H1 (cell line): ENCODE data around the gene ATP6V1B1. TPM values are rescaled to one million over a fixed set of nuclear protein-coding genes. Genes with fewer than 3 reads are reported as not detected.

Experiments
- CBX8 ChIP-seq: fragments of 300-800, 300-1000 bp; sonication (generic); IDR thresholded peaks from 2 replicates; pipeline ENCODE4 v1.7.1; 2016; ENCODE audit warnings: low read depth, low read length, borderline replicate concordance
- CREB1 ChIP-seq: IDR thresholded peaks from 2 replicates; pipeline ENCODE4 v1.6.1; 2012; ENCODE audit warnings: inconsistent platforms
- GTF2F1 ChIP-seq: IDR thresholded peaks from 2 replicates; pipeline ENCODE4 v1.6.1; 2012; ENCODE audit warnings: low read depth, low read length, improper control_type of control experiment, borderline replicate concordance
- HDAC2 ChIP-seq, 2 experiments: fragments of 300-600 bp in 1 of 2; sonication (generic) in 1 of 2; IDR thresholded peaks; 2 replicates each; pipeline ENCODE4 v1.6.1; 2011 to 2012; ENCODE audit warnings: low read depth in 2 of 2, low read length in 2 of 2, mild to moderate bottlenecking in 2 of 2, moderate library complexity in 2 of 2, borderline replicate concordance in 1 of 2, inconsistent platforms in 1 of 2
- POLR2AphosphoS5 ChIP-seq: IDR thresholded peaks from 2 replicates; pipeline ENCODE4 v1.6.1; 2011; ENCODE audit warnings: low read depth, low read length
- RBBP5 ChIP-seq: IDR thresholded peaks from 2 replicates; pipeline ENCODE4 v1.7.1; 2012; ENCODE audit warnings: low read depth, mild to moderate bottlenecking, inconsistent platforms, low read length, moderate library complexity, borderline replicate concordance
- SP2 ChIP-seq: IDR thresholded peaks from 2 replicates; pipeline ENCODE4 v1.6.1; 2012; ENCODE audit warnings: mild to moderate bottlenecking, low read length, inconsistent platforms
- TAF1 ChIP-seq: IDR thresholded peaks from 2 replicates; pipeline ENCODE4 v1.6.1; 2011; ENCODE audit warnings: mild to moderate bottlenecking, low read depth, low read length
- polyA plus RNA-seq, 7 experiments: library from polyadenylated mRNA; depleted of rRNA in 3 of 7; stranded (reverse) in 5 of 7; unstranded in 2 of 7; fragments of >200 nt in 5 of 7; fragments of 200-250 nt in 2 of 7; gene quantifications; 1 replicate in 5 of 7; 2 replicates in 1 of 7; 4 replicates in 1 of 7; pipeline versions ENCODE4 v1.2.1 to v1.2.3, GENCODE V29; 2011 to 2013; ENCODE audit warnings: missing spikeins in 2 of 7, mixed read lengths in 2 of 7
- total RNA-seq: library from RNA; stranded (reverse); fragmentation: NEBNext Ultra II Directional; extraction: Animal tissue kit (Norgen Biotek cat#: 25700); gene quantifications from 2 replicates; pipeline ENCODE4 v1.2.1, GENCODE V29; 2021

ATP6V1B1 gene
- total and polyA plus RNA-seq, 2 of the 8 experiments (the other 6 are each of a cell fraction or from before 2014, with no cell fraction given): not detected

- TF ChIP-seq POLR2AphosphoS5 (no peak), HDAC2 (IDR thresholded peaks at IDR 0.05; ENCODE audit: borderline replicate concordance in 1 of 2, low read depth in 2 of 2, low read length in 2 of 2) (no peak), CBX8 (no peak), CREB1 (no peak), GTF2F1 (no peak), TAF1 (no peak), SP2 (no peak), RBBP5 (no peak)
Measured at GRCh38 chr2:70936979-70937811, 1.5 kb downstream of the ATP6V1B1 start (continued).
